KOPT-K1 (cell line): ENCODE measurements around the gene USP13.
"Not testable (repeated sequence)": the region's sequence is repeated elsewhere in the genome, so short reads cannot be mapped to it uniquely, and the experiment has no call there.

Source experiments
- H3K27ac ChIP-seq: fragments of 200-600 bp; sonication (generic); 2 replicates; pipeline ENCODE4 v1.5.1; 2016; ENCODE audit warnings: antibody characterized with exemption, mild to moderate bottlenecking, low read depth, low read length; ENCODE audit not compliant: poor library complexity, severe bottlenecking
- H3K36me3 ChIP-seq: fragments of 200-600 bp; sonication (generic); 2 replicates; pipeline ENCODE4 v1.5.1; 2017; ENCODE audit warnings: antibody characterized with exemption, mild to moderate bottlenecking, low read length, moderate library complexity; ENCODE audit not compliant: insufficient read depth
- H3K9me3 ChIP-seq: fragments of 200-600 bp; sonication (generic); 2 replicates; pipeline ENCODE4 v1.5.1; 2017; ENCODE audit warnings: antibody characterized with exemption, low read length, mild to moderate bottlenecking; ENCODE audit not compliant: insufficient read depth, poor library complexity, severe bottlenecking

Gene USP13

GRCh38 chr3:179671309-179671708, 18.5 kb downstream of the USP13 start:
- Histone ChIP-seq H3K27ac (no peak overlapping the region), H3K9me3 (no peaks in the 10 kb centered on the region), H3K36me3 (no peaks in the 10 kb centered on the region)

DNA sequence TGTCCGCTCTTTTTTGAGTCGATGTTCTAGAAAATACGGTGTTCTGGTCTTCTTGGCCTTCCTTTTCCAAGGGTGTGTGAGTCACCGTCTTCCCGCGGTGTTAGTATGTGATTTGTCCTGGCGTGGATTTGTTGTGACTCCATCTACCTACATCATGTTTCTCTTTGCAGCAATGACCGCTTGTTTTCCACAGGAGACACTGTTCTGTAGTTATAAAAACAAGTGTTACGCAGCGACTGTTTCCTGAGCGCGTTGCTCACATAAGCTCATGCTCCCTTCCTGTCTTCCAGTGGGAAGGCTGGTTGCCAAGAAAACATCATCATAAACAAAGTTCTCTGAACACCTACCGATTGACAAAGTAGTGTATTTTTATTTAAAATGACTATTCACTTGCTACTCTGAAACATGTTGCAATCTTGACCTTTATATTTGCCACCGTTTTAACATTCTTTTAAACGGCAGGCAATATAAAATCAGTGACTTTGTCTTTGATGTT, 19.0 kb downstream of the USP13 start:
- Histone ChIP-seq H3K27ac (no peak overlapping the region), H3K36me3 (no peaks in the 10 kb centered on the region), H3K9me3 (no peaks in the 10 kb centered on the region)

DNA sequence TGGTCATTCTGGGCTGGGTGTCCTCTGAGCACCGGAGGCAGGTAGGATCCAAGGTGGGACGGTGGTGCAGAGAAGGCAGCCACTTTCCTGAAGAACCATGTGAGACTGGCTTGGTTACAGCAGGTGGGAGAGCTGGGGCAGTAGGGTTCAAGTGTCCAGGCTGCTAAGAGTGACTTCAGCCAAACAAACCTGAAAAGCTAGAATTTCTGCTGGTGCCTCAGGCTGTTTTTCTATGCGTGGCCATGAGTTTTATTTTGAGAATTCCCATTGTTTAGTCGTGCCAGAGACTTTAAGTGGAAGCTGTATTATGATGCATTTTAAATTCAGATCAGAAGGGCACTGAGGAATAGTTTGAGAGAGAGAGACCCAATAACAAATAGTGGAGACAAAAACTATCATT, 20.1 kb downstream of the USP13 start:
- no peak overlapping the region for H3K27ac ChIP-seq
- H3K9me3 ChIP-seq = no peaks in the 10 kb centered on the region
- H3K36me3 ChIP-seq = no peaks in the 10 kb centered on the region

GRCh38 chr3:179673523-179673922, 20.7 kb downstream of the USP13 start:
- H3K27ac ChIP-seq = no peak overlapping the region
- H3K9me3 ChIP-seq = no peaks in the 10 kb centered on the region
- no peaks in the 10 kb centered on the region for H3K36me3 ChIP-seq

DNA sequence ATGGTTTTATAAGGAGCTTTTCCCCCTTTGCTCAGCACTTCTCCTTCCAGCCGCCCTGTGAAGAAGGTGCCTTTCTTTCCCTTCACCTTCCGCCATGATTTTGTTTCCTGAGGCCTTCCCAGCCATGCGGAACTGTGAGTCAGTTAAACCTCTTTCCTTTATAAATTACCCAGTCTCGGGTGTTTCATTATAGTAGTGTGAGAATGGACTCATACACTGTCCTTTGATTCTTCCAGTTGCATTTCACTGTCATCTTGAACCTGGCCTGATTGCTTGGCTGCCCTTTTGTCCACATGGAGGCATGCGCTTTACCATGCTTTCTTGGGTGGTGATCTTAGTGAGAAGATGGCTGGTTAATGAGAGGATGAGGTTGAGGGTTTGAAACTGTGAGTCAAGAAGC, 23.2 kb downstream of the USP13 start:
- Histone ChIP-seq H3K36me3 (no peaks in the 10 kb centered on the region), H3K9me3 (no peaks in the 10 kb centered on the region), H3K27ac (no peak overlapping the region)

- H3K9me3 ChIP-seq = no peaks in the 10 kb centered on the region
- H3K36me3 ChIP-seq = peaks cover 4% of the 10 kb centered on the region; the same call in 1 of the 2 replicates
- H3K27ac ChIP-seq = no peak overlapping the region
Measured at GRCh38 chr3:179677884-179678283, 25.0 kb downstream of the USP13 start.

- no peak overlapping the region for H3K27ac ChIP-seq
- peaks cover 27% of the 10 kb centered on the region; the same call in 1 of the 2 replicates for H3K36me3 ChIP-seq
- no peaks in the 10 kb centered on the region for H3K9me3 ChIP-seq
Measured at GRCh38 chr3:179681492-179682263, 28.8 kb downstream of the USP13 start.

GRCh38 chr3:179682426-179683080, 29.7 kb downstream of the USP13 start:
- H3K9me3 ChIP-seq = no peaks in the 10 kb centered on the region
- peaks cover 28% of the 10 kb centered on the region; the same call in 1 of the 2 replicates for H3K36me3 ChIP-seq
- no peak overlapping the region for H3K27ac ChIP-seq

DNA sequence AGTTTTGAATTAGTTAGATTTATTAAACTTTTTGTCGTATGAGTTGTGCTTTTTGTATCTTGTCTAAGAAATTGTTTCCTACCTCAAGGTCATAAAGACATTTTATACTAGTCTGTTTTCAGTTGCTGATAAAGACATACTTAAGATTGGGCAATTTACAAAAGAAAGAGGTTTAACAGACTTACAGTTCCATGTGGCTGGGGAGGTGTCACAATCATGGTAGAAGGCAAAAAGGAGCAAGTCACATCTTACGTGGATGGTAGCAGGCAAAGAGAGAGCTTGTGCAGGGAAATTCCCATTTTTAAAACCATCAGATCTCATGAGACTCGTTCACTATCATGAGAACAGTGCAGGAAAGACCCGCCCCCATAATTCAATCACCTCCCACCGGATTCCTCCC, 30.4 kb downstream of the USP13 start:
- H3K27ac ChIP-seq, H3K9me3 ChIP-seq: not testable (repeated sequence)
- peaks cover 35% of the 10 kb centered on the region for H3K36me3 ChIP-seq

- Histone ChIP-seq H3K36me3 (peaks cover 38% of the 10 kb centered on the region), H3K27ac (no peak overlapping the region), H3K9me3 (no peaks in the 10 kb centered on the region)
Measured at GRCh38 chr3:179687967-179688535, 35.2 kb downstream of the USP13 start.

DNA sequence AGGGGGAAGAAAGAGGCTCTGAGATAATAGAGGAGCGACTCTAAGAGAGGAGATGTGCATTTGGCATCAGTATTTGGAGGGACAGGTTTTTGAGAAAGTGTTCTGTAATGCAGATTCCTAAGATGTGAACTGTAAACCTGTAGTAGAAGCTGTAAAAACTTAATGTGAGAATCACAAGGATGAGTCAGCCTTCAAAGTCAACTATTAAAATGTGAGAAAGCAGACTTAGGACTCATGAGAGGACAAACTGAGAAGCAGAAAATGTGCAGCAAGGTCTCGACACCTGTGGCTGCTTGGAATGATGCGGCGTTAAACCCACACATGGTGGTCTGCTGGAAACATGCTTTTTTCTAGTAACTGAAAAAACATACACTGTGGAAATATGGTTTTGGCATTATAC, 36.0 kb downstream of the USP13 start:
- Histone ChIP-seq H3K27ac (no peak overlapping the region), H3K36me3 (peaks cover 37% of the 10 kb centered on the region), H3K9me3 (no peaks in the 10 kb centered on the region)

DNA sequence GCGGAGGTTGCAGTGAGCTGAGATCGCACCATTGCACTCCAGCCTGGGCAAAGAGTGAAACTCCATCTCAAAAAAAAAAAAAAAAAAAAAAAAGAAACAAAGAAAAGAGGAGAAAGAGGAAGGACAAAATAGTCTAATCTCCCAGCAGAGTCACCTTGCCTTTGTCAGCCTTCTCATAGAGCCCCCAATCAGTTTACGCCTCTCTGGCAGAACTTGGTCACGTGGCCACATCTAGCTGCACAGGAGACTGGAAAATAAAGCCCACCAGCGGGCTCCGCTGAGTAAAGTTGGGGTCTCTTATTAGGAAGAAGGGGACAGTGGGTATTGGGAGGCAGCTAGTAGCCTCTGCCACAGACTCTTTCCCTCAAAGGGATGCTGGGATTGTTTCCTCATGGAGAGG, 41.9 kb downstream of the USP13 start:
- no peak overlapping the region for H3K27ac ChIP-seq
- H3K36me3 ChIP-seq = peaks cover 4% of the 10 kb centered on the region; the same call in 1 of the 2 replicates
- no peaks in the 10 kb centered on the region for H3K9me3 ChIP-seq

- Histone ChIP-seq H3K36me3 (no peaks in the 10 kb centered on the region; the same call in 1 of the 2 replicates), H3K9me3 (no peaks in the 10 kb centered on the region), H3K27ac (no peak overlapping the region)
Measured at GRCh38 chr3:179695672-179696313, 43.0 kb downstream of the USP13 start.

DNA sequence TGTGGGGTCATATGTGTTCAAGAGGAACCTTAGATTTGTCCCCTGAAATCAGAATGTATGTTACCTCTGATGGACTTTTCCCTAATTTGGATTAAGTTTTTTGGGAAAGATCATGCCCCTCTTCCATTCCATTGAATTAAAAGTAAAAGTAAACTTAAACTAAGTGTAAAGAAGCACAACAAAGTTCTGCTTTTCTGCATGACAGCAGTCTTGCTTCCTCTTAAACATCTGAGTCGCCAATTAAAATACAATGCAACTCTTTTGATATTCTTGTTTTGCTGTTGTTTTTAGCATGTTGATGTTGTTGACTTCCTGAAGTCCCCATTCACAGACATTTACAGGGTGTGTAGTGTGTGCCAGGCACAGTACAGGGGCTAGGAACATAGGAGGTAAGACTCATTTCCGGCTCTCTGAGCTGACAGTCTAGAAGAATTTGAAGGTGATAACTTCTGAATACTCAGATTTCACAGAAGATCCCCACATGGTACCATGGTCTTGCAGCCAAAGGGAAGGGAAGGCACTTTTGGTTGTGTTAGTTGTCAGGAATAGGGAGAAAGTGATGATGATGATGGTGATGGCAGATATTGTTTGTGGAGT, 45.0 kb downstream of the USP13 start:
- no peak overlapping the region for H3K27ac ChIP-seq
- H3K9me3 ChIP-seq = no peaks in the 10 kb centered on the region
- 0 out of 2 replicates have a peak, but pooled peaks cover 3% of the 10 kb centered on the region for H3K36me3 ChIP-seq

- H3K36me3 ChIP-seq = peaks cover 15% of the 10 kb centered on the region; the same call in 1 of the 2 replicates
- no peak overlapping the region for H3K27ac ChIP-seq
- no peaks in the 10 kb centered on the region for H3K9me3 ChIP-seq
Measured at GRCh38 chr3:179700716-179701115, 47.9 kb downstream of the USP13 start.
